WTC11 (cell line): ENCODE measurements around the gene S1PR5. TPM values are rescaled to one million over a fixed set of nuclear protein-coding genes. Genes with fewer than 3 reads are reported as not detected.
A peak's percentile ranks its signal among the peaks of the same experiment; 100 is the strongest.

Source experiments
- ATF1 ChIP-seq: sonication (generic); formaldehyde crosslinking; IDR thresholded peaks from 2 replicates; pipeline ENCODE4 v1.8.1; 2023; ENCODE audit warnings: mild to moderate bottlenecking, moderate library complexity, missing genetic modification reagents
- MYBL2 ChIP-seq: sonication (generic); formaldehyde crosslinking; IDR thresholded peaks from 2 replicates; pipeline ENCODE4 v1.8.1; 2023; ENCODE audit warnings: mild to moderate bottlenecking, moderate library complexity, missing genetic modification reagents
- NFATC4 ChIP-seq: fragments of 250-450 bp; sonication (Bioruptor Pico); IDR thresholded peaks from 2 replicates; pipeline ENCODE4 v1.9.0; 2021; ENCODE audit warnings: mild to moderate bottlenecking
- NFE2L1 ChIP-seq: sonication (generic); formaldehyde crosslinking; IDR thresholded peaks from 2 replicates; pipeline ENCODE4 v1.8.1; 2023; ENCODE audit warnings: missing genetic modification reagents
- PRRX2 ChIP-seq: fragments of 250-450 bp; sonication (Bioruptor Pico); IDR thresholded peaks from 2 replicates; pipeline ENCODE4 v1.8.0; 2021; ENCODE audit warnings: mild to moderate bottlenecking
- SOX15 ChIP-seq: fragments of 250-450 bp; sonication (Bioruptor Pico); IDR thresholded peaks from 2 replicates; pipeline ENCODE4 v1.9.0; 2021; ENCODE audit warnings: mild to moderate bottlenecking
- SP1 ChIP-seq: sonication (generic); formaldehyde crosslinking; conservative IDR thresholded peaks from 2 replicates; pipeline ENCODE4 v1.8.1; 2022; ENCODE audit warnings: missing genetic modification reagents
- TCF7 ChIP-seq: sonication (generic); formaldehyde crosslinking; IDR thresholded peaks from 2 replicates; pipeline ENCODE4 v1.8.0; 2022; ENCODE audit warnings: mild to moderate bottlenecking, low read depth, missing genetic modification reagents, moderate library complexity
- ZBTB21 ChIP-seq: sonication (generic); formaldehyde crosslinking; IDR thresholded peaks from 2 replicates; pipeline ENCODE4 v1.8.1; 2023; ENCODE audit warnings: mild to moderate bottlenecking, missing genetic modification reagents, borderline replicate concordance
- ZNF317 ChIP-seq: sonication (generic); formaldehyde crosslinking; IDR thresholded peaks from 2 replicates; pipeline ENCODE4 v1.8.1; 2023; ENCODE audit warnings: low read depth, mild to moderate bottlenecking, moderate library complexity, missing genetic modification reagents, borderline replicate concordance
- ZNF396 ChIP-seq: fragments of 250-450 bp; sonication (Bioruptor Pico); IDR thresholded peaks from 2 replicates; pipeline ENCODE4 v1.8.0; 2021; ENCODE audit warnings: mild to moderate bottlenecking, moderate library complexity, borderline replicate concordance
- ZNF416 ChIP-seq: fragments of 250-450 bp; sonication (Bioruptor Pico); IDR thresholded peaks from 2 replicates; pipeline ENCODE4 v1.9.0; 2021; ENCODE audit warnings: mild to moderate bottlenecking, inconsistent platforms
- ZNF423 ChIP-seq: fragments of 250-450 bp; sonication (Bioruptor Pico); IDR thresholded peaks from 2 replicates; pipeline ENCODE4 v2.1.2; 2022; ENCODE audit warnings: mild to moderate bottlenecking, moderate library complexity
- total RNA-seq: library from RNA; stranded (reverse); gene quantifications from 3 replicates; pipeline ENCODE4 v1.2.3, GENCODE V29; 2021
- TF ChIP-seq, protein P1 (sequence below): fragments of 250-450 bp; sonication (Bioruptor Pico); IDR thresholded peaks from 2 replicates; pipeline ENCODE4 v1.8.0; 2021; ENCODE audit warnings: mild to moderate bottlenecking
- TF ChIP-seq, protein P2 (sequence below): sonication (generic); formaldehyde crosslinking; IDR thresholded peaks from 2 replicates; pipeline ENCODE4 v1.8.0; 2023; ENCODE audit warnings: missing genetic modification reagents
- TF ChIP-seq, protein P3 (sequence below): fragments of 250-450 bp; sonication (Bioruptor Pico); IDR thresholded peaks from 2 replicates; pipeline ENCODE4 v1.9.0; 2021; ENCODE audit warnings: mild to moderate bottlenecking
- TF ChIP-seq, protein P4 (sequence below): sonication (generic); formaldehyde crosslinking; IDR thresholded peaks from 2 replicates; pipeline ENCODE4 v1.8.0; 2022; ENCODE audit warnings: mild to moderate bottlenecking, missing genetic modification reagents
- TF ChIP-seq, protein P5 (sequence below): sonication (generic); formaldehyde crosslinking; IDR thresholded peaks from 2 replicates; pipeline ENCODE4 v1.8.0; 2022; ENCODE audit warnings: missing genetic modification reagents
- TF ChIP-seq, protein P6 (sequence below): sonication (generic); formaldehyde crosslinking; IDR thresholded peaks from 2 replicates; pipeline ENCODE4 v1.8.0; 2022; ENCODE audit warnings: mild to moderate bottlenecking, missing genetic modification reagents
- TF ChIP-seq, protein P7 (sequence below): sonication (generic); formaldehyde crosslinking; IDR thresholded peaks from 2 replicates; pipeline ENCODE4 v1.8.1; 2022; ENCODE audit warnings: mild to moderate bottlenecking, missing genetic modification reagents, moderate library complexity, borderline replicate concordance
- TF ChIP-seq, protein P8 (sequence below): sonication (generic); formaldehyde crosslinking; IDR thresholded peaks from 2 replicates; pipeline ENCODE4 v1.8.1; 2022; ENCODE audit warnings: mild to moderate bottlenecking, moderate library complexity, missing genetic modification reagents

The S1PR5 gene
- total RNA-seq, 1 experiment from 2014 or later = 5.4 TPM

DNA sequence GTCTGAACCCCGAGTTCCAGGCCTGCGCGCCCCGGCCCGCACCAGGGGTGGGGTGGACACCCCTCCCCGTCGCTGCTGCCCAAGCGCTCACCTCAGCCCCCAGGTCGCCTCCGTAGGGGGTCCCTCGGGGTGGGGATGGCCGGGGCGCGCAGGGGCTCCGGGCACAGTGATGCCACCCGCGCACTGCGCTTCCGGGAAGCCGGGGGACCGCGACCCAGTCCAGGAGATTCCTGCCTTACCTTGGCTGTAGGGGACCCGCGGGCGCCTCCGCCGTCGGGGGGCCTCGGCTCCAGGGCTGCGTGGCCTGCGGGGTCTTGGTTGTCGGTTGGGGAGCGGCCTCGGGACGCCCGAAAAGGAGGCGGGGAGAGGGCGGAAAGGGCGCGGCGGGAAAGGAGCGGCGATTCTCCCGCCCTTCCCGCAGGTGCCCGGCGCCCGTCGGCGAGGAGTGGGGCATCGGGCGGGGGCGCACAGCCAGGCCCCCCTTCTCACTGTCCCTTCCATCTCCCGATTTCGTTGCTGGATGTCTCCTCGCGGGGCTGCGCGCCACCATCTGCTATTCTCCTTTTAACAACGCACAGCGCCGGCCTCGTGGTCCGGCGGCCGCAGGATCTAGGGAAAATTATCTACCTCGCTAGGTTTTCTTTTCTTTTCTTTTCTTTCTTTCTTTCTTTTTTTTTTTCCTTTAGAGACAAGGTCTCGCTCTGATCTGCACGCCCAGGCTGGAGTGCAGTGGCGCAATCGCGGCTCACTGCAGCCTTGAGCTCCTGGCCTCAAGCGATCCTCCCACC is 14.1 kb downstream of the S1PR5 start, which contains the start of gene KEAP1 (continued):
- TF ChIP-seq, protein P1, sequence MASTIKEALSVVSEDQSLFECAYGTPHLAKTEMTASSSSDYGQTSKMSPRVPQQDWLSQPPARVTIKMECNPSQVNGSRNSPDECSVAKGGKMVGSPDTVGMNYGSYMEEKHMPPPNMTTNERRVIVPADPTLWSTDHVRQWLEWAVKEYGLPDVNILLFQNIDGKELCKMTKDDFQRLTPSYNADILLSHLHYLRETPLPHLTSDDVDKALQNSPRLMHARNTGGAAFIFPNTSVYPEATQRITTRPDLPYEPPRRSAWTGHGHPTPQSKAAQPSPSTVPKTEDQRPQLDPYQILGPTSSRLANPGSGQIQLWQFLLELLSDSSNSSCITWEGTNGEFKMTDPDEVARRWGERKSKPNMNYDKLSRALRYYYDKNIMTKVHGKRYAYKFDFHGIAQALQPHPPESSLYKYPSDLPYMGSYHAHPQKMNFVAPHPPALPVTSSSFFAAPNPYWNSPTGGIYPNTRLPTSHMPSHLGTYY (CRISPR knock-in tag) = no peak
- TF ChIP-seq, protein P2, sequence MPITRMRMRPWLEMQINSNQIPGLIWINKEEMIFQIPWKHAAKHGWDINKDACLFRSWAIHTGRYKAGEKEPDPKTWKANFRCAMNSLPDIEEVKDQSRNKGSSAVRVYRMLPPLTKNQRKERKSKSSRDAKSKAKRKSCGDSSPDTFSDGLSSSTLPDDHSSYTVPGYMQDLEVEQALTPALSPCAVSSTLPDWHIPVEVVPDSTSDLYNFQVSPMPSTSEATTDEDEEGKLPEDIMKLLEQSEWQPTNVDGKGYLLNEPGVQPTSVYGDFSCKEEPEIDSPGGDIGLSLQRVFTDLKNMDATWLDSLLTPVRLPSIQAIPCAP (CRISPR knock-in tag) = 0 out of 2 replicates have a peak, but pooled peaks have one; percentile 19
- TF ChIP-seq ZNF416 = no peak
- no peak for TF ChIP-seq ZNF396 (CRISPR knock-in tag)
- TF ChIP-seq, protein P3, sequence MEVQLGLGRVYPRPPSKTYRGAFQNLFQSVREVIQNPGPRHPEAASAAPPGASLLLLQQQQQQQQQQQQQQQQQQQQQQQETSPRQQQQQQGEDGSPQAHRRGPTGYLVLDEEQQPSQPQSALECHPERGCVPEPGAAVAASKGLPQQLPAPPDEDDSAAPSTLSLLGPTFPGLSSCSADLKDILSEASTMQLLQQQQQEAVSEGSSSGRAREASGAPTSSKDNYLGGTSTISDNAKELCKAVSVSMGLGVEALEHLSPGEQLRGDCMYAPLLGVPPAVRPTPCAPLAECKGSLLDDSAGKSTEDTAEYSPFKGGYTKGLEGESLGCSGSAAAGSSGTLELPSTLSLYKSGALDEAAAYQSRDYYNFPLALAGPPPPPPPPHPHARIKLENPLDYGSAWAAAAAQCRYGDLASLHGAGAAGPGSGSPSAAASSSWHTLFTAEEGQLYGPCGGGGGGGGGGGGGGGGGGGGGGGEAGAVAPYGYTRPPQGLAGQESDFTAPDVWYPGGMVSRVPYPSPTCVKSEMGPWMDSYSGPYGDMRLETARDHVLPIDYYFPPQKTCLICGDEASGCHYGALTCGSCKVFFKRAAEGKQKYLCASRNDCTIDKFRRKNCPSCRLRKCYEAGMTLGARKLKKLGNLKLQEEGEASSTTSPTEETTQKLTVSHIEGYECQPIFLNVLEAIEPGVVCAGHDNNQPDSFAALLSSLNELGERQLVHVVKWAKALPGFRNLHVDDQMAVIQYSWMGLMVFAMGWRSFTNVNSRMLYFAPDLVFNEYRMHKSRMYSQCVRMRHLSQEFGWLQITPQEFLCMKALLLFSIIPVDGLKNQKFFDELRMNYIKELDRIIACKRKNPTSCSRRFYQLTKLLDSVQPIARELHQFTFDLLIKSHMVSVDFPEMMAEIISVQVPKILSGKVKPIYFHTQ = no peak
- no peak; the same call in 1 of the 2 replicates for TF ChIP-seq TCF7
- no peak for TF ChIP-seq PRRX2 (CRISPR knock-in tag)
- peak; percentile 3; the same call in 1 of the 2 replicates for TF ChIP-seq SP1
- no peak for TF ChIP-seq NFE2L1 (CRISPR knock-in tag)
- TF ChIP-seq, protein P4, sequence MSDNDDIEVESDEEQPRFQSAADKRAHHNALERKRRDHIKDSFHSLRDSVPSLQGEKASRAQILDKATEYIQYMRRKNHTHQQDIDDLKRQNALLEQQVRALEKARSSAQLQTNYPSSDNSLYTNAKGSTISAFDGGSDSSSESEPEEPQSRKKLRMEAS (CRISPR knock-in tag) = peak; percentile 88; the same call in 1 of the 2 replicates
- TF ChIP-seq, protein P5, sequence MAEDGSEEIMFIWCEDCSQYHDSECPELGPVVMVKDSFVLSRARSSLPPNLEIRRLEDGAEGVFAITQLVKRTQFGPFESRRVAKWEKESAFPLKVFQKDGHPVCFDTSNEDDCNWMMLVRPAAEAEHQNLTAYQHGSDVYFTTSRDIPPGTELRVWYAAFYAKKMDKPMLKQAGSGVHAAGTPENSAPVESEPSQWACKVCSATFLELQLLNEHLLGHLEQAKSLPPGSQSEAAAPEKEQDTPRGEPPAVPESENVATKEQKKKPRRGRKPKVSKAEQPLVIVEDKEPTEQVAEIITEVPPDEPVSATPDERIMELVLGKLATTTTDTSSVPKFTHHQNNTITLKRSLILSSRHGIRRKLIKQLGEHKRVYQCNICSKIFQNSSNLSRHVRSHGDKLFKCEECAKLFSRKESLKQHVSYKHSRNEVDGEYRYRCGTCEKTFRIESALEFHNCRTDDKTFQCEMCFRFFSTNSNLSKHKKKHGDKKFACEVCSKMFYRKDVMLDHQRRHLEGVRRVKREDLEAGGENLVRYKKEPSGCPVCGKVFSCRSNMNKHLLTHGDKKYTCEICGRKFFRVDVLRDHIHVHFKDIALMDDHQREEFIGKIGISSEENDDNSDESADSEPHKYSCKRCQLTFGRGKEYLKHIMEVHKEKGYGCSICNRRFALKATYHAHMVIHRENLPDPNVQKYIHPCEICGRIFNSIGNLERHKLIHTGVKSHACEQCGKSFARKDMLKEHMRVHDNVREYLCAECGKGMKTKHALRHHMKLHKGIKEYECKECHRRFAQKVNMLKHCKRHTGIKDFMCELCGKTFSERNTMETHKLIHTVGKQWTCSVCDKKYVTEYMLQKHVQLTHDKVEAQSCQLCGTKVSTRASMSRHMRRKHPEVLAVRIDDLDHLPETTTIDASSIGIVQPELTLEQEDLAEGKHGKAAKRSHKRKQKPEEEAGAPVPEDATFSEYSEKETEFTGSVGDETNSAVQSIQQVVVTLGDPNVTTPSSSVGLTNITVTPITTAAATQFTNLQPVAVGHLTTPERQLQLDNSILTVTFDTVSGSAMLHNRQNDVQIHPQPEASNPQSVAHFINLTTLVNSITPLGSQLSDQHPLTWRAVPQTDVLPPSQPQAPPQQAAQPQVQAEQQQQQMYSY = peak; percentile 10; the same call in 1 of the 2 replicates
- no peak; the same call in 1 of the 2 replicates for TF ChIP-seq ATF1 (CRISPR knock-in tag)
- 0 out of 2 replicates have a peak, but pooled peaks have one; percentile 18 for TF ChIP-seq ZNF317 (CRISPR knock-in tag)
- TF ChIP-seq SOX15 (CRISPR knock-in tag) = no peak
- no peak; the same call in 1 of the 2 replicates for TF ChIP-seq MYBL2
- no peak for TF ChIP-seq ZBTB21
- TF ChIP-seq ZNF423 (CRISPR knock-in tag) = no peak
- no peak for TF ChIP-seq NFATC4 (CRISPR knock-in tag)
- TF ChIP-seq, protein P6, sequence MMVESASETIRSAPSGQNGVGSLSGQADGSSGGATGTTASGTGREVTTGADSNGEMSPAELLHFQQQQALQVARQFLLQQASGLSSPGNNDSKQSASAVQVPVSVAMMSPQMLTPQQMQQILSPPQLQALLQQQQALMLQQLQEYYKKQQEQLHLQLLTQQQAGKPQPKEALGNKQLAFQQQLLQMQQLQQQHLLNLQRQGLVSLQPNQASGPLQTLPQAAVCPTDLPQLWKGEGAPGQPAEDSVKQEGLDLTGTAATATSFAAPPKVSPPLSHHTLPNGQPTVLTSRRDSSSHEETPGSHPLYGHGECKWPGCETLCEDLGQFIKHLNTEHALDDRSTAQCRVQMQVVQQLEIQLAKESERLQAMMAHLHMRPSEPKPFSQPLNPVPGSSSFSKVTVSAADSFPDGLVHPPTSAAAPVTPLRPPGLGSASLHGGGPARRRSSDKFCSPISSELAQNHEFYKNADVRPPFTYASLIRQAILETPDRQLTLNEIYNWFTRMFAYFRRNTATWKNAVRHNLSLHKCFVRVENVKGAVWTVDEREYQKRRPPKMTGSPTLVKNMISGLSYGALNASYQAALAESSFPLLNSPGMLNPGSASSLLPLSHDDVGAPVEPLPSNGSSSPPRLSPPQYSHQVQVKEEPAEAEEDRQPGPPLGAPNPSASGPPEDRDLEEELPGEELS (CRISPR knock-in tag) = peak; percentile 57; the same call in 1 of the 2 replicates
- TF ChIP-seq, protein P7, sequence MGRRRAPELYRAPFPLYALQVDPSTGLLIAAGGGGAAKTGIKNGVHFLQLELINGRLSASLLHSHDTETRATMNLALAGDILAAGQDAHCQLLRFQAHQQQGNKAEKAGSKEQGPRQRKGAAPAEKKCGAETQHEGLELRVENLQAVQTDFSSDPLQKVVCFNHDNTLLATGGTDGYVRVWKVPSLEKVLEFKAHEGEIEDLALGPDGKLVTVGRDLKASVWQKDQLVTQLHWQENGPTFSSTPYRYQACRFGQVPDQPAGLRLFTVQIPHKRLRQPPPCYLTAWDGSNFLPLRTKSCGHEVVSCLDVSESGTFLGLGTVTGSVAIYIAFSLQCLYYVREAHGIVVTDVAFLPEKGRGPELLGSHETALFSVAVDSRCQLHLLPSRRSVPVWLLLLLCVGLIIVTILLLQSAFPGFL = no peak; the same call in 1 of the 2 replicates
- TF ChIP-seq, protein P8, sequence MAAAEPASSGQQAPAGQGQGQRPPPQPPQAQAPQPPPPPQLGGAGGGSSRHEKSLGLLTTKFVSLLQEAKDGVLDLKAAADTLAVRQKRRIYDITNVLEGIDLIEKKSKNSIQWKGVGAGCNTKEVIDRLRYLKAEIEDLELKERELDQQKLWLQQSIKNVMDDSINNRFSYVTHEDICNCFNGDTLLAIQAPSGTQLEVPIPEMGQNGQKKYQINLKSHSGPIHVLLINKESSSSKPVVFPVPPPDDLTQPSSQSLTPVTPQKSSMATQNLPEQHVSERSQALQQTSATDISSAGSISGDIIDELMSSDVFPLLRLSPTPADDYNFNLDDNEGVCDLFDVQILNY (CRISPR knock-in tag) = peak; percentile 68
